Sigmoid colon (tissue), 4 donors: ENCODE results near the gene TMED7.

Source experiments
- POLR2AphosphoS5 ChIP-seq, 4 donors: sonication (generic); formaldehyde crosslinking; IDR thresholded peaks; one replicate each; pipeline ENCODE4 v1.6.1; 2017; ENCODE audit warnings: antibody characterized with exemption in 4 of 4
- TF ChIP-seq, protein P1 (sequence below), 4 experiments: fragments of 450-650 bp in 3 of 4; fragments of 200-600 bp in 1 of 4; IDR thresholded peaks; one replicate each; pipeline ENCODE4 v1.5.1; 2016 to 2019; ENCODE audit warnings: antibody characterized with exemption in 4 of 4, mild to moderate bottlenecking in 3 of 4, moderate library complexity in 2 of 4

DNA sequence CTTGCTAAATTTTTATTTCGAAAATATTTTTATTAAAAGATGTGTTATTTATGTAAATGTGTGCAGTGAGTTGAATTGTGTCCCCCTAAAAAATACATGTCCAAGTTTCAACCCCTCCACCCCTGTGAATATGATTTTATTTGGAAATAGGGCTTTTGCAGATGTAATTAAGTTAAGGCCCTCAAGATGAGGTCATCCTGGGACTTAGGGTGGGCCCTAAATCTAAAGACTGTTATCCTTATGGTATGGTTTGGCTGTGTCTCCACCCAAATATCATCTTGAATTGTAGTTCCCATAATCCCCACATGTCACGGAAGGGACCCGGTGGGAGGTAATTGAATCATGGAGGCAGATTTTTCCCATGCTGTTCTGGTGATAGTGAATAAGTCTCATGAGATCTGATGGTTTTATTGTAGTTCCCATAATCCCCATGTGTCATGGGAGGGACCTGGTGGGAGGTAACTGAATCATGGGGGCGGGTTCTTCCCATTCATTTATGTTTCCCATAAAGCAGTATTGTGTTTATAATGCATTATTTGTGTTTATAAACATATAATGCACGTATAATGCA, 1.5 kb upstream of the TMED7 start:
- TF ChIP-seq, protein P1, sequence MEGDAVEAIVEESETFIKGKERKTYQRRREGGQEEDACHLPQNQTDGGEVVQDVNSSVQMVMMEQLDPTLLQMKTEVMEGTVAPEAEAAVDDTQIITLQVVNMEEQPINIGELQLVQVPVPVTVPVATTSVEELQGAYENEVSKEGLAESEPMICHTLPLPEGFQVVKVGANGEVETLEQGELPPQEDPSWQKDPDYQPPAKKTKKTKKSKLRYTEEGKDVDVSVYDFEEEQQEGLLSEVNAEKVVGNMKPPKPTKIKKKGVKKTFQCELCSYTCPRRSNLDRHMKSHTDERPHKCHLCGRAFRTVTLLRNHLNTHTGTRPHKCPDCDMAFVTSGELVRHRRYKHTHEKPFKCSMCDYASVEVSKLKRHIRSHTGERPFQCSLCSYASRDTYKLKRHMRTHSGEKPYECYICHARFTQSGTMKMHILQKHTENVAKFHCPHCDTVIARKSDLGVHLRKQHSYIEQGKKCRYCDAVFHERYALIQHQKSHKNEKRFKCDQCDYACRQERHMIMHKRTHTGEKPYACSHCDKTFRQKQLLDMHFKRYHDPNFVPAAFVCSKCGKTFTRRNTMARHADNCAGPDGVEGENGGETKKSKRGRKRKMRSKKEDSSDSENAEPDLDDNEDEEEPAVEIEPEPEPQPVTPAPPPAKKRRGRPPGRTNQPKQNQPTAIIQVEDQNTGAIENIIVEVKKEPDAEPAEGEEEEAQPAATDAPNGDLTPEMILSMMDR (IDR thresholded peaks at IDR 0.05), result no peak
- no peak for TF ChIP-seq POLR2AphosphoS5 (IDR thresholded peaks at IDR 0.05)
